HEK293 (cell line): ENCODE measurements around the gene KLF12.

ENCODE experiments used
- CTCF ChIA-PET: fragments of 350-600 bp; formaldehyde crosslinking; extraction: SDS; loops from one replicate; lab custom pipeline; 2021; ENCODE audit warnings: antibody characterized with exemption; lab: Yijun Ruan, JAX
- POLR2A ChIA-PET: fragments of 300-600 bp; formaldehyde crosslinking; extraction: SDS; loops from one replicate; lab custom pipeline; 2020; ENCODE audit warnings: antibody characterized with exemption, inconsistent platforms; lab: Yijun Ruan, JAX
- H3K27ac ChIP-seq: fragments of 200-500 bp; sonication (Bioruptor generic); 2 replicates; pipeline ENCODE4 v1.5.1; 2014; ENCODE audit warnings: low read depth, low read length, control low read depth, inconsistent platforms; ENCODE audit errors: extremely low read depth
- H3K36me3 ChIP-seq, 2 experiments: fragments of 200-500 bp in 1 of 2; sonication (Bioruptor generic) in 1 of 2; 1 replicate in 1 of 2; 2 replicates in 1 of 2; pipeline ENCODE4 v1.5.1; 2014 to 2017; ENCODE audit warnings: inconsistent platforms in 2 of 2, low read length in 2 of 2; ENCODE audit not compliant: control insufficient read depth in 2 of 2, insufficient read depth in 1 of 2
- H3K4me1 ChIP-seq: fragments of 200-500 bp; sonication (Bioruptor generic); 2 replicates; pipeline ENCODE4 v1.5.1; 2014; ENCODE audit warnings: mild to moderate bottlenecking, low read length, inconsistent platforms; ENCODE audit not compliant: control insufficient read depth, insufficient read depth
- H3K4me3 ChIP-seq: 2 replicates; pipeline ENCODE4 v1.5.1; 2011; ENCODE audit warnings: low read depth, mild to moderate bottlenecking, control low read depth, low read length, moderate library complexity
- H3K9me3 ChIP-seq: fragments of 200-500 bp; sonication (Bioruptor generic); 2 replicates; pipeline ENCODE4 v1.5.1; 2014; ENCODE audit warnings: low read depth, low read length, inconsistent platforms; ENCODE audit not compliant: control insufficient read depth, insufficient read depth
- GLIS2 ChIP-seq: fragments of 450-650 bp; formaldehyde crosslinking; IDR thresholded peaks from 2 replicates; pipeline ENCODE4 v1.5.1; 2016; ENCODE audit warnings: missing biosample characterization, missing genetic modification characterization
- SP2 ChIP-seq: fragments of 450-650 bp; formaldehyde crosslinking; IDR thresholded peaks from 2 replicates; pipeline ENCODE4 v1.5.1; 2016; ENCODE audit warnings: missing biosample characterization, missing genetic modification characterization
- ZBTB21 ChIP-seq: fragments of 450-650 bp; formaldehyde crosslinking; IDR thresholded peaks from 2 replicates; pipeline ENCODE4 v1.5.1; 2017; ENCODE audit warnings: missing biosample characterization, missing genetic modification characterization
- ZFHX2 ChIP-seq: fragments of 450-650 bp; formaldehyde crosslinking; conservative IDR thresholded peaks from 2 replicates; pipeline ENCODE4 v1.5.1; 2016; ENCODE audit warnings: missing biosample characterization, missing genetic modification characterization
- ZIC2 ChIP-seq: fragments of 450-650 bp; formaldehyde crosslinking; IDR thresholded peaks from 2 replicates; pipeline ENCODE4 v1.5.1; 2016; ENCODE audit warnings: missing biosample characterization, missing genetic modification characterization
- ZNF184 ChIP-seq: fragments of 450-650 bp; IDR thresholded peaks from 2 replicates; pipeline ENCODE4 v1.5.1; 2018; ENCODE audit warnings: missing biosample characterization, mild to moderate bottlenecking, missing genetic modification characterization
- ZNF202 ChIP-seq: fragments of 450-650 bp; formaldehyde crosslinking; IDR thresholded peaks from 2 replicates; pipeline ENCODE4 v1.5.1; 2016; ENCODE audit warnings: missing biosample characterization, missing genetic modification characterization, borderline replicate concordance
- ZNF223 ChIP-seq: fragments of 450-650 bp; formaldehyde crosslinking; IDR thresholded peaks from 2 replicates; pipeline ENCODE4 v1.5.1; 2016; ENCODE audit warnings: missing biosample characterization, missing genetic modification characterization
- ZNF311 ChIP-seq: fragments of 450-650 bp; formaldehyde crosslinking; IDR thresholded peaks from 2 replicates; pipeline ENCODE4 v1.5.1; 2017; ENCODE audit warnings: missing biosample characterization, missing genetic modification characterization, borderline replicate concordance
- ZNF335 ChIP-seq: fragments of 450-650 bp; formaldehyde crosslinking; conservative IDR thresholded peaks from 2 replicates; pipeline ENCODE4 v1.5.1; 2016; ENCODE audit warnings: missing biosample characterization, missing genetic modification characterization
- ZNF423 ChIP-seq: fragments of 450-650 bp; formaldehyde crosslinking; IDR thresholded peaks from 2 replicates; pipeline ENCODE4 v1.5.1; 2016; ENCODE audit warnings: missing biosample characterization, missing genetic modification characterization
- ZNF501 ChIP-seq: fragments of 450-650 bp; formaldehyde crosslinking; IDR thresholded peaks from 2 replicates; pipeline ENCODE4 v1.5.1; 2016; ENCODE audit warnings: missing biosample characterization, missing genetic modification characterization
- ZNF510 ChIP-seq: fragments of 450-650 bp; formaldehyde crosslinking; IDR thresholded peaks from 2 replicates; pipeline ENCODE4 v1.5.1; 2018; ENCODE audit warnings: mild to moderate bottlenecking, missing genetic modification characterization, missing biosample characterization; ENCODE audit not compliant: insufficient replicate concordance
- ZNF544 ChIP-seq: fragments of 450-650 bp; formaldehyde crosslinking; IDR thresholded peaks from 2 replicates; pipeline ENCODE4 v1.5.0; 2017; ENCODE audit warnings: missing biosample characterization, missing genetic modification characterization
- ZNF561 ChIP-seq: fragments of 450-650 bp; IDR thresholded peaks from 2 replicates; pipeline ENCODE4 v1.5.1; 2018; ENCODE audit warnings: missing biosample characterization, missing genetic modification characterization, borderline replicate concordance
- ZNF629 ChIP-seq: fragments of 450-650 bp; formaldehyde crosslinking; IDR thresholded peaks from 2 replicates; pipeline ENCODE4 v1.5.1; 2017; ENCODE audit warnings: missing biosample characterization, missing genetic modification characterization
- ZNF692 ChIP-seq: fragments of 450-650 bp; formaldehyde crosslinking; IDR thresholded peaks from 2 replicates; pipeline ENCODE4 v1.5.1; 2016; ENCODE audit warnings: missing biosample characterization, missing genetic modification characterization
- ZNF747 ChIP-seq: fragments of 450-650 bp; formaldehyde crosslinking; IDR thresholded peaks from 2 replicates; pipeline ENCODE4 v1.5.1; 2016; ENCODE audit warnings: missing biosample characterization, missing genetic modification characterization
- ZNF785 ChIP-seq: fragments of 450-650 bp; formaldehyde crosslinking; IDR thresholded peaks from 2 replicates; pipeline ENCODE4 v1.5.1; 2016; ENCODE audit warnings: missing biosample characterization, missing genetic modification characterization
- ZNF792 ChIP-seq: fragments of 450-650 bp; formaldehyde crosslinking; IDR thresholded peaks from 2 replicates; pipeline ENCODE4 v1.5.1; 2016; ENCODE audit warnings: missing biosample characterization, missing genetic modification characterization
- TF ChIP-seq, protein P1 (sequence below): fragments of 450-650 bp; formaldehyde crosslinking; IDR thresholded peaks from 2 replicates; pipeline ENCODE4 v1.5.1; 2016; ENCODE audit warnings: missing biosample characterization, missing genetic modification characterization
- TF ChIP-seq, protein P2 (sequence below): fragments of 450-650 bp; formaldehyde crosslinking; IDR thresholded peaks from 2 replicates; pipeline ENCODE4 v1.5.1; 2016; ENCODE audit warnings: missing biosample characterization, missing genetic modification characterization
- TF ChIP-seq, protein P3 (sequence below): fragments of 450-650 bp; formaldehyde crosslinking; IDR thresholded peaks from 2 replicates; pipeline ENCODE4 v1.5.1; 2017; ENCODE audit warnings: missing biosample characterization, missing genetic modification characterization
- TF ChIP-seq, protein P4 (sequence below): fragments of 450-650 bp; formaldehyde crosslinking; IDR thresholded peaks from 2 replicates; pipeline ENCODE4 v1.5.1; 2016; ENCODE audit warnings: missing biosample characterization, missing genetic modification characterization

The KLF12 gene

DNA sequence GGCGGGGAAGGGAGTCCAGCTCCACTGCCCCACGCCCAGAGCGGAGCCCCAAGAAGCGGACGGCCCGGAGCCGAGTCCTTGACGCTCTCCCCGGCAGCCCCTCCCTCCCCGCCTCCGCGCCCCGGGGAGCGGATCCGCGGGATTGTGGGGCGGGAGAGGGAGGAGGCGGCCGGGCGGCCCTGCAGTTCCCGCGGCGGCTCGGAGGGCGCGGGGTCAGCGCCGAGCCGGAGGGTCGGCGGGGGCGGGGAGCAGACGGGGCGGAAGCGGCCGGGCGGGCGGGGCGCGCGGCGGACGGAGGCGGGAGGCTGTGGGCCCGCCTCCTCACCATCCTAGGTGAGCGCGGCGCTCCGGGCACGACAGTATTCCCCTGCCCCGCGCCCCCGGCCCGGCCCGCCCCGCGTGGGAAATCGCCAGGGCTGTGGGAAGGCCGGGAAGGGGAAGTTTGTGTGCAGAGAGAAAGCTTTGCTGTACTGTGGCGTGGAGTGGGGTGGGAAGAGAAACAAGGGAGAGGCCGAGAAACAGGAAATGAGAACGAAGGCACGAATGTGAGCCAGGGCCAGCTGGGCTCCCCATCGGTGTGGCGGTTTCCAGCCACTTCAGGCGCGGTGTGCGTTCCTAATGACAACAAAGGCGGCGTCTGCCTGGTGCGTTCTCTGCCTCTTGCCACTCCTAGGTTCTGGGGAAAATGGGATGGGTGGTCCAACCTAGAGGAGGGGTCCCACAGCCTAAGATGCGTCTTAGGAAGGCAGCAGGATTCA lies 1.3 kb upstream of the KLF12 start (continued):
- TF ChIP-seq, protein P1, sequence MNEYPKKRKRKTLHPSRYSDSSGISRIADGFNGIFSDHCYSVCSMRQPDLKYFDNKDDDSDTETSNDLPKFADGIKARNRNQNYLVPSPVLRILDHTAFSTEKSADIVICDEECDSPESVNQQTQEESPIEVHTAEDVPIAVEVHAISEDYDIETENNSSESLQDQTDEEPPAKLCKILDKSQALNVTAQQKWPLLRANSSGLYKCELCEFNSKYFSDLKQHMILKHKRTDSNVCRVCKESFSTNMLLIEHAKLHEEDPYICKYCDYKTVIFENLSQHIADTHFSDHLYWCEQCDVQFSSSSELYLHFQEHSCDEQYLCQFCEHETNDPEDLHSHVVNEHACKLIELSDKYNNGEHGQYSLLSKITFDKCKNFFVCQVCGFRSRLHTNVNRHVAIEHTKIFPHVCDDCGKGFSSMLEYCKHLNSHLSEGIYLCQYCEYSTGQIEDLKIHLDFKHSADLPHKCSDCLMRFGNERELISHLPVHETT (tag by site-specific recombination): peak; percentile 33
- TF ChIP-seq ZNF747 (tag by site-specific recombination): no peak
- TF ChIP-seq ZNF501 (tag by site-specific recombination): peak; percentile 92; the same call in 1 of the 2 replicates
- no peak for TF ChIP-seq ZNF510 (tag by site-specific recombination)
- TF ChIP-seq GLIS2 (tag by site-specific recombination): peak; percentile 13
- peak; percentile 84 for TF ChIP-seq ZNF692 (tag by site-specific recombination)
- TF ChIP-seq, protein P2, sequence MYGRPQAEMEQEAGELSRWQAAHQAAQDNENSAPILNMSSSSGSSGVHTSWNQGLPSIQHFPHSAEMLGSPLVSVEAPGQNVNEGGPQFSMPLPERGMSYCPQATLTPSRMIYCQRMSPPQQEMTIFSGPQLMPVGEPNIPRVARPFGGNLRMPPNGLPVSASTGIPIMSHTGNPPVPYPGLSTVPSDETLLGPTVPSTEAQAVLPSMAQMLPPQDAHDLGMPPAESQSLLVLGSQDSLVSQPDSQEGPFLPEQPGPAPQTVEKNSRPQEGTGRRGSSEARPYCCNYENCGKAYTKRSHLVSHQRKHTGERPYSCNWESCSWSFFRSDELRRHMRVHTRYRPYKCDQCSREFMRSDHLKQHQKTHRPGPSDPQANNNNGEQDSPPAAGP (tag by site-specific recombination): 0 out of 2 replicates have a peak, but pooled peaks have one; percentile 10
- TF ChIP-seq, protein P3, sequence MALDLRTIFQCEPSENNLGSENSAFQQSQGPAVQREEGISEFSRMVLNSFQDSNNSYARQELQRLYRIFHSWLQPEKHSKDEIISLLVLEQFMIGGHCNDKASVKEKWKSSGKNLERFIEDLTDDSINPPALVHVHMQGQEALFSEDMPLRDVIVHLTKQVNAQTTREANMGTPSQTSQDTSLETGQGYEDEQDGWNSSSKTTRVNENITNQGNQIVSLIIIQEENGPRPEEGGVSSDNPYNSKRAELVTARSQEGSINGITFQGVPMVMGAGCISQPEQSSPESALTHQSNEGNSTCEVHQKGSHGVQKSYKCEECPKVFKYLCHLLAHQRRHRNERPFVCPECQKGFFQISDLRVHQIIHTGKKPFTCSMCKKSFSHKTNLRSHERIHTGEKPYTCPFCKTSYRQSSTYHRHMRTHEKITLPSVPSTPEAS: no peak
- no peak for TF ChIP-seq ZBTB21 (tag by site-specific recombination)
- peak; percentile 58 for TF ChIP-seq ZNF335 (tag by site-specific recombination)
- TF ChIP-seq ZNF423: peak; percentile 82; the same call in 1 of the 2 replicates
- TF ChIP-seq ZNF792 (tag by site-specific recombination): no peak
- no peak for TF ChIP-seq ZNF184 (tag by site-specific recombination)
- TF ChIP-seq ZNF223 (tag by site-specific recombination): 0 out of 2 replicates have a peak, but pooled peaks have one; percentile 2
- peak; percentile 18; the same call in 1 of the 2 replicates for TF ChIP-seq ZIC2 (tag by site-specific recombination)
- TF ChIP-seq ZNF561 (tag by site-specific recombination): 0 out of 2 replicates have a peak, but pooled peaks have one; percentile 3
- TF ChIP-seq SP2 (tag by site-specific recombination): peak; percentile 54

DNA sequence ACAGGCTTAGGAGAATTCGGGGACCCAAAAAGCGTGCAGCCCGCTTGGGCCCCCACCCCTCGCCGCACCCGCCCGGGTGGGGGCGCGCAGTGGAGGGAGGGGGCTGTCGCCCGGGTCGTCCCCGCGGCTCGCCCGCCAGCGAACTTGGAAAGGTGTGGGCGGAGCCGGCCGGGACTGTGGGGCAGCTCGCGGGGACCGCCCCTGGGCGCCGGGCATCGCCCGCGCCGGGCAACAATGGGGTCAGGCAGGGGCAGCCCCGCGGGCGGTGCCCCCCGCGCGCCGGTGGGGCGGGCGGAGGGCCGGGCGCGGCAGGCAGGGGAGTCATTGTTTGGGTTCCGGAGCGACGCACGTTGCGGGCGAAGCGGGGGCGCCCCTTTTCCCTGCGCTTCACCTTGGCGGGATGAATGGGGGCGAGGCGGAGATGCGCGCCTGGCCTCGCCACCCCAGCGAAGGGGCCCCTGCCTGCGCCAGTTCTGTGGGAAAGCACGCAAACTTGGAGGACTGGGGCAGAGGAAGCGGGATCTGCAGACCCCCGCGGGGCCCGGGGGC lies 647 bp upstream of the KLF12 start:
- CTCF ChIA-PET: no interaction called here
- Histone ChIP-seq H3K4me3 (peak overlapping the region; percentile 75), H3K9me3 (no peaks in the 10 kb centered on the region), H3K27ac (peak overlapping the region; percentile 98), H3K36me3 (no peaks in the 10 kb centered on the region), H3K4me1 (peaks cover 4% of the 10 kb centered on the region; the same call in 1 of the 2 replicates)
- POLR2A ChIA-PET: interaction anchor here (0.9 to 1.0 kb wide), 2 partner anchors 152 to 309 kb away, joined by 4 to 5 read pairs; no protein-coding TSS in a partner anchor
- TF ChIP-seq, protein P3: no peak
- peak; percentile 60; the same call in 1 of the 2 replicates for TF ChIP-seq ZNF223 (tag by site-specific recombination)
- TF ChIP-seq ZNF544 (tag by site-specific recombination): no peak
- peak; percentile 70; the same call in 1 of the 2 replicates for TF ChIP-seq ZFHX2 (tag by site-specific recombination)
- no peak for TF ChIP-seq ZNF629 (tag by site-specific recombination)
- TF ChIP-seq ZNF785 (tag by site-specific recombination): no peak
- TF ChIP-seq, protein P4, sequence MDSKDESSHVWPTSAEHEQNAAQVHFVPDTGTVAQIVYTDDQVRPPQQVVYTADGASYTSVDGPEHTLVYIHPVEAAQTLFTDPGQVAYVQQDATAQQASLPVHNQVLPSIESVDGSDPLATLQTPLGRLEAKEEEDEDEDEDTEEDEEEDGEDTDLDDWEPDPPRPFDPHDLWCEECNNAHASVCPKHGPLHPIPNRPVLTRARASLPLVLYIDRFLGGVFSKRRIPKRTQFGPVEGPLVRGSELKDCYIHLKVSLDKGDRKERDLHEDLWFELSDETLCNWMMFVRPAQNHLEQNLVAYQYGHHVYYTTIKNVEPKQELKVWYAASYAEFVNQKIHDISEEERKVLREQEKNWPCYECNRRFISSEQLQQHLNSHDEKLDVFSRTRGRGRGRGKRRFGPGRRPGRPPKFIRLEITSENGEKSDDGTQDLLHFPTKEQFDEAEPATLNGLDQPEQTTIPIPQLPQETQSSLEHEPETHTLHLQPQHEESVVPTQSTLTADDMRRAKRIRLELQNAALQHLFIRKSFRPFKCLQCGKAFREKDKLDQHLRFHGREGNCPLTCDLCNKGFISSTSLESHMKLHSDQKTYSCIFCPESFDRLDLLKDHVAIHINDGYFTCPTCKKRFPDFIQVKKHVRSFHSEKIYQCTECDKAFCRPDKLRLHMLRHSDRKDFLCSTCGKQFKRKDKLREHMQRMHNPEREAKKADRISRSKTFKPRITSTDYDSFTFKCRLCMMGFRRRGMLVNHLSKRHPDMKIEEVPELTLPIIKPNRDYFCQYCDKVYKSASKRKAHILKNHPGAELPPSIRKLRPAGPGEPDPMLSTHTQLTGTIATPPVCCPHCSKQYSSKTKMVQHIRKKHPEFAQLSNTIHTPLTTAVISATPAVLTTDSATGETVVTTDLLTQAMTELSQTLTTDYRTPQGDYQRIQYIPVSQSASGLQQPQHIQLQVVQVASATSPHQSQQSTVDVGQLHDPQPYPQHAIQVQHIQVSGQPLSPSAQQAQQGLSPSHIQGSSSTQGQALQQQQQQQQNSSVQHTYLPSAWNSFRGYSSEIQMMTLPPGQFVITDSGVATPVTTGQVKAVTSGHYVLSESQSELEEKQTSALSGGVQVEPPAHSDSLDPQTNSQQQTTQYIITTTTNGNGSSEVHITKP (tag by site-specific recombination): peak; percentile 87
- TF ChIP-seq, protein P2 (tag by site-specific recombination): no peak
- TF ChIP-seq ZNF202 (tag by site-specific recombination): no peak
- TF ChIP-seq ZNF311 (tag by site-specific recombination): no peak
